ENCODE data around the gene CPE.

CPE gene

GRCh38 chr4:165505958-165506837 is 127.4 kb downstream of the CPE start:
- no peak overlapping the region for H3K4me2 ChIP-seq (ENCODE audit: low read length)
- no peak overlapping the region for H2AFZ ChIP-seq (ENCODE audit: low read length)
- H3K4me1 ChIP-seq (ENCODE audit: insufficient read depth, low read length, severe bottlenecking), result no peaks in the 10 kb centered on the region
- no peaks in the 10 kb centered on the region for H3K36me3 ChIP-seq (ENCODE audit: insufficient read depth, low read length)
- TF ChIP-seq EZH2 (IDR thresholded peaks at IDR 0.05; ENCODE audit: borderline replicate concordance, low read length) (no peak), CTCF (IDR thresholded peaks at IDR 0.05; ENCODE audit: low read length) (no peak)
- H3K9me2 ChIP-seq (ENCODE audit: low read depth, low read length), result no peaks in the 10 kb centered on the region
- H3K9ac ChIP-seq (ENCODE audit: low read length), result no peak overlapping the region
- H3K27ac ChIP-seq (ENCODE audit: low read depth, low read length, poor library complexity, severe bottlenecking), result no peak overlapping the region
- no peaks in the 10 kb centered on the region for H4K20me1 ChIP-seq (ENCODE audit: insufficient read depth, low read length)
- no peaks in the 10 kb centered on the region for H3K9me3 ChIP-seq (ENCODE audit: low read length)
- H3K4me3 ChIP-seq (ENCODE audit: low read depth, low read length, poor library complexity, severe bottlenecking), result no peak overlapping the region
- H3F3A ChIP-seq (ENCODE audit: insufficient read depth, low read length), result no peaks in the 10 kb centered on the region
- no peaks in the 10 kb centered on the region for H3K79me2 ChIP-seq (ENCODE audit: insufficient read depth, low read length)
- H3K27me3 ChIP-seq (ENCODE audit: insufficient read depth, low read length), result no peaks in the 10 kb centered on the region; the same call in 1 of the 2 replicates

GRCh38 chr4:165506849-165507248 is 128.0 kb downstream of the CPE start:
- H3K4me2 ChIP-seq (ENCODE audit: low read length), result no peak overlapping the region

GRCh38 chr4:165507381-165507780 is 128.6 kb downstream of the CPE start:
- no peak overlapping the region for H2AFZ ChIP-seq (ENCODE audit: low read length)
- no peak overlapping the region for H3K27ac ChIP-seq (ENCODE audit: low read depth, low read length, poor library complexity, severe bottlenecking)
- H4K20me1 ChIP-seq (ENCODE audit: insufficient read depth, low read length), result no peaks in the 10 kb centered on the region
- no peak overlapping the region for H3K4me2 ChIP-seq (ENCODE audit: low read length)
- H3K9ac ChIP-seq (ENCODE audit: low read length), result no peak overlapping the region
- H3K4me1 ChIP-seq (ENCODE audit: insufficient read depth, low read length, severe bottlenecking), result no peaks in the 10 kb centered on the region
- H3K79me2 ChIP-seq (ENCODE audit: insufficient read depth, low read length), result no peaks in the 10 kb centered on the region
- no peak overlapping the region for H3K4me3 ChIP-seq (ENCODE audit: low read depth, low read length, poor library complexity, severe bottlenecking)
- H3K27me3 ChIP-seq (ENCODE audit: insufficient read depth, low read length), result no peaks in the 10 kb centered on the region; the same call in 1 of the 2 replicates
- no peaks in the 10 kb centered on the region for H3K9me3 ChIP-seq (ENCODE audit: low read length)
- no peaks in the 10 kb centered on the region for H3K9me2 ChIP-seq (ENCODE audit: low read depth, low read length)
- TF ChIP-seq EZH2 (IDR thresholded peaks at IDR 0.05; ENCODE audit: borderline replicate concordance, low read length), result no peak
- H3K36me3 ChIP-seq (ENCODE audit: insufficient read depth, low read length), result no peaks in the 10 kb centered on the region
- H3F3A ChIP-seq (ENCODE audit: insufficient read depth, low read length), result no peaks in the 10 kb centered on the region

More at GRCh38 chr4:165506849-165507248, 128.0 kb downstream of the CPE start:
- Histone ChIP-seq H3K4me1 (ENCODE audit: insufficient read depth, low read length, severe bottlenecking) (no peaks in the 10 kb centered on the region), H3K27ac (ENCODE audit: low read depth, low read length, poor library complexity, severe bottlenecking) (no peak overlapping the region), H3K9me3 (ENCODE audit: low read length) (no peaks in the 10 kb centered on the region), H3K27me3 (ENCODE audit: insufficient read depth, low read length) (no peaks in the 10 kb centered on the region; the same call in 1 of the 2 replicates), H3K9me2 (ENCODE audit: low read depth, low read length) (no peaks in the 10 kb centered on the region), H3K79me2 (ENCODE audit: insufficient read depth, low read length) (no peaks in the 10 kb centered on the region), H4K20me1 (ENCODE audit: insufficient read depth, low read length) (no peaks in the 10 kb centered on the region), H3F3A (ENCODE audit: insufficient read depth, low read length) (no peaks in the 10 kb centered on the region), H3K9ac (ENCODE audit: low read length) (no peak overlapping the region), H3K36me3 (ENCODE audit: insufficient read depth, low read length) (no peaks in the 10 kb centered on the region), H2AFZ (ENCODE audit: low read length) (no peak overlapping the region), H3K4me3 (ENCODE audit: low read depth, low read length, poor library complexity, severe bottlenecking) (no peak overlapping the region)
- TF ChIP-seq CTCF (IDR thresholded peaks at IDR 0.05; ENCODE audit: low read length) (no peak), EZH2 (IDR thresholded peaks at IDR 0.05; ENCODE audit: borderline replicate concordance, low read length) (no peak)

Measured in OCI-LY1 (cell line).